Stimulated activated CD8-positive, alpha-beta memory T cell treated with anti-CD3 and anti-CD28 coated beads, Interleukin-4, amount 100 ng/mL, for 24 hours (primary cell): ENCODE results near the gene PRKAG1.

Experiments
- DNase-seq: peaks from one replicate; pipeline ENCODE4 v3.0.0-alpha.2; 2020; ENCODE audit warnings: low read depth

Gene PRKAG1

GRCh38 chr12:49049566-49050224 lies 31.1 kb upstream of the PRKAG1 start:
- DNase-seq, result no peak

DNA sequence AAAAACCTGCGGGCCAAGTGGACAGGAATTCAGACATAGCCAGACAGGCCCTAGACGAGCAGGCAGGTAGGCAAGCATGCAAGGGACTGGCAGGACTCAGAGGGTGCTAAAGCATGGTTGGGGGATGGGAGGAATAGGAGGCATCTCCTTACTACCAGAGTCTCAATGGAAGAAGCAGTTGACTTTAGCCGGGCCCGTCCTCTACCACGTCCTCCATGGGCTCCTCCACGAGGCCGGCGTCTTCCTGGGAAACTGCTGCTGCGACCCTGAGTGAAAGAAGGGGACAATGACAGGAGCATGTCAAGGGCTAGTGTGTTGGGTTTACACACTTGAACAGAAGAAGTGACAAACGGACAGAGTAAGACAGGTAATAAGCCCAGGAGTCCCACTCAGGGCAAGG lies 30.4 kb upstream of the PRKAG1 start:
- DNase-seq, result no peak

GRCh38 chr12:49046129-49046895 lies 27.7 kb upstream of the PRKAG1 start:
- DNase-seq, result no peak

- DNase-seq, result no peak
Observed at GRCh38 chr12:49044660-49045059, 26.1 kb upstream of the PRKAG1 start.

DNA sequence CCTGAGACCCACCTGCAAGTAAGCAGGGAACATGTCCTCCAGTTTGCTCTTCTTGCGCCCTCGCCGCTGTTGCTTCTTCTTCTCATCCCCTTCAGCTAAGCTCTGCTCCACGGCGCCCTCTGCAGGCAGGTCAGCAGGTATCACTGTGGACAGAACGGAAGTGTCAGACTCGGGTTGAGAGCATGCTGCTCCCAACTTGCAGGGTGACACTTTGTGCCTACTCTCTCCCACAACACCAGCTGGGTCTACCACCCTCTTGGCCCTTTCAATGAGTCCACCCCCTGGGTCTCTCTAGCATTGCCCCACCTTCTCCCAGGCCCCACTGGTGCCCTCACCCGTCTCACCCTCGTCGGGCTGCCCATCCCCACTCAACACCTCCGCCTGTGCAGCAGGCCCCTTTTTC lies 25.3 kb upstream of the PRKAG1 start:
- DNase-seq, result peak; percentile 77

GRCh38 chr12:49043241-49043640 lies 24.7 kb upstream of the PRKAG1 start:
- DNase-seq, result no peak

- DNase-seq, result no peak
Observed at GRCh38 chr12:49041881-49042484, 23.4 kb upstream of the PRKAG1 start.

- DNase-seq, result no peak
Observed at GRCh38 chr12:49041036-49041880, 22.7 kb upstream of the PRKAG1 start.

- DNase-seq, result no peak
Observed at GRCh38 chr12:49040364-49040855, 21.8 kb upstream of the PRKAG1 start.

GRCh38 chr12:49039421-49040363 lies 21.1 kb upstream of the PRKAG1 start:
- DNase-seq, result no peak

DNA sequence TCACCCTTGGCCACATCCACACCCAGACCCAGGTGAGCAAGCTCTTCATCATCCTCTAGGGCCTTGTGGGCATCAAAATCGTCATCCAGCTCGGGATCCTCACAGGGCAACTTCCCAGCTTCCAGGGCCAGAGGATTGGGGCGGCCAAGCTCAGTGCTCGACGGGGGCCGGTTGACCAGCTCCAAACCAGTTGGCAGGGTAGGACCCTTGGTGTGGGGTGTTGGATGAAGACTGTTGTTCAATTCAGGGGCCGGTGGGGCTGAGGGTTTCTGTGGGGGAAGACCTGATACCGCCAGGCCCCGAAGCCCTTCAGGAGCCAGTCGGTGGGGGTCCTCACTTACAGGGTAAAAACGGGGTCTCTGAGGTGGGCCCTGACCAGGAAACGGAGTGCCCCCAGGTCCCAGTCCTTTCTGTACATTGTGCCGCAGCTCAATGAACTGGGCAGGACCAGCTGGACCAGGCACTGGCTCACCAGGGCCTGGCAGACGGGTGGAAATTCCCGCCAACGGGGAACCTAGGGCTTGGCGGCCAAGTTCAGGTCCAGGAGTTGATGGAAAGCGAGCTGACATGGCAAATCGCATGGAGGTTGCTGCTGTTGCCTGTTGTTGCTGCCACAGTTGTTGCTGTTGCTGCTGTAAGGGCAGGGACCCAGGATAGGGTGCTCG lies 19.8 kb upstream of the PRKAG1 start:
- DNase-seq, result no peak

GRCh38 chr12:49037947-49038237 lies 19.3 kb upstream of the PRKAG1 start:
- DNase-seq, result no peak

GRCh38 chr12:49037111-49037946 lies 18.8 kb upstream of the PRKAG1 start:
- no peak for DNase-seq

DNA sequence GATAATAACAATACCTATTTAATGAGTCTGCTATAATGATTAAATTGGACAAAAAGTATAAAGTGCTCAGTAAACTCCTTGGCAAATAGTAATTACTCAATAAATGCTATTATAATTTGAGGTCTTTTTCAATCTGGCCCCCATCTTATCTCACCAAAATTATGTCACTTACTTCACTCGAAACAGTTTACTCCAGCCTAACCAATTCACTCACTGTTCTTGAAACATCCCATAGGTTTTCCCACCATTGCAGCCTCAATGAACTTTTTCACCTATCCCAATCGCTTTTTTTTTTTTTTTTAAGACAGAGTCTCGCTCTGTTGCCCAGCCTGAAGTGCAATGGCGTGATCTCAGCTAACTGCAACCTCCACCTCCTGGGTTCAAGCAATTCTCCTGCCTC lies 17.5 kb upstream of the PRKAG1 start:
- DNase-seq, result no peak

GRCh38 chr12:49034286-49034622 lies 15.7 kb upstream of the PRKAG1 start:
- DNase-seq, result no peak

GRCh38 chr12:49033611-49034285 lies 15.2 kb upstream of the PRKAG1 start:
- no peak for DNase-seq

DNA sequence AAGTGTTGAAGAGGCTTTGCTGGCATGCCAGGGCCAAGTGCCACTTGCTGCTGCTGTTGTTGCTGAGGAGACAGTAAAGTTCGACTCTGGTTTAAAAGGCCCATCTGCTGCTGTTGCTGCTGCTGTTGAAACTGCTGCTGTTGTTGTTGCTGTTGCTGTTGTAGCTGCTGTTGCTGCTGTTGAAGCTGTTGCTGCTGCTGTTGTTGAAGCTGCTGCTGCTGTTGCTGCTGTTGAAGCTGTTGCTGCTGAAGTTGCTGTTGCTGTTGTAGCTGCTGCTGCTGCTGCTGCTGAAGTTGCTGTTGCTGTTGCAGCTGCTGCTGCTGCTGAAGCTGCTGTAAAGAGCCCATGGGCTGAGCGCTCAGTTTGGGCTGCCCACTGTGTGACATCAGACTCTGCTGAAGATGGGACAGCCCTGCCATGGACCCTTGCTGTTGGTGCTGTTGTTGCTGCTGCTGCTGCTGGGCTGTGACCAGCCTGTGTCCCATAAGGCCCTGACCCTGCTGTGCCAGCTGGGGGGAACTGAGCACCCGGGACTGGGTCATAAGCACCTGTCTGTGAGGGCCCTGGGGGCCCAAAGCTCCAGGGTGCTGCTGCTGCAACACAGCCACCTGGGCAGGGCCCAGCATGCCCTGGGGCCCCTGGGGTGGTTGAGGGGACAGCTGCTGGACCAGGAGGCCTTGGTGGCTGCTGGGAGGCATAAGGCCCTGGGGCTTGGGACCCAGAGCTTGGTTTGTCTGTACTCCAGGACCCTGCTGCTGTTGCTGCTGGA lies 14.3 kb upstream of the PRKAG1 start:
- no peak for DNase-seq

DNA sequence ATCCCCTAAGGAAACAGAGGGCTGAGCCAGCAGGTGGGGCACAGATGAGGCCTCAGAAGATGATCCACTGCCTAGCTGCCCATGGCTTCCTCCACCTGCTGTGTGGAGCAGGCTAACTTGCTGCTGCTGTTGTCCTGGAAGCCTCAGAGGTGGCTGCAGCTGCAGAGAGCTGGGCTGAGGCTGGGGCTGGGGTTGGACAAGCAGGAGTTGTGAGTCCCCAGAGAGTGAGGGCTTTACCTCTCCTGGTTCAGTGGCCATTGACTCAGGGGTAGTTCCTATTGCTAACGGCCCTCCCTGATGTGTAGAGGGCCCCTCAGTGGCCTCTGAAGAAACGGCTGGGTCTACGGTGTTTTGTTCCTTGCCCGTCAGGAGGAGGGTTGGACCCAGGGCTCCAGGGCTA lies 13.7 kb upstream of the PRKAG1 start:
- no peak for DNase-seq
